Rectal smooth muscle tissue (tissue), 1 donor: ENCODE data around the gene GOLGA6L10.
"Not testable (repeated sequence)": the region's sequence is repeated elsewhere in the genome, so short reads cannot be mapped to it uniquely, and the experiment has no call there.

Experiments
- H3K27ac ChIP-seq: one replicate; pipeline ENCODE4 v1.7.0; 2013; ENCODE audit warnings: low read depth, low read length, inconsistent platforms
- H3K27me3 ChIP-seq: one replicate; pipeline ENCODE4 v1.7.0; 2013; ENCODE audit warnings: low read length; ENCODE audit not compliant: control insufficient read depth, insufficient read depth
- H3K36me3 ChIP-seq: one replicate; pipeline ENCODE4 v1.7.0; 2013; ENCODE audit warnings: low read length; ENCODE audit not compliant: control insufficient read depth, insufficient read depth
- H3K4me1 ChIP-seq: one replicate; pipeline ENCODE4 v1.7.0; 2013; ENCODE audit warnings: low read length; ENCODE audit not compliant: control insufficient read depth, insufficient read depth
- H3K4me3 ChIP-seq: one replicate; pipeline ENCODE4 v1.7.0; 2013; ENCODE audit warnings: low read length
- H3K9ac ChIP-seq: one replicate; pipeline ENCODE4 v1.7.0; 2013; ENCODE audit warnings: low read length

Gene GOLGA6L10

DNA sequence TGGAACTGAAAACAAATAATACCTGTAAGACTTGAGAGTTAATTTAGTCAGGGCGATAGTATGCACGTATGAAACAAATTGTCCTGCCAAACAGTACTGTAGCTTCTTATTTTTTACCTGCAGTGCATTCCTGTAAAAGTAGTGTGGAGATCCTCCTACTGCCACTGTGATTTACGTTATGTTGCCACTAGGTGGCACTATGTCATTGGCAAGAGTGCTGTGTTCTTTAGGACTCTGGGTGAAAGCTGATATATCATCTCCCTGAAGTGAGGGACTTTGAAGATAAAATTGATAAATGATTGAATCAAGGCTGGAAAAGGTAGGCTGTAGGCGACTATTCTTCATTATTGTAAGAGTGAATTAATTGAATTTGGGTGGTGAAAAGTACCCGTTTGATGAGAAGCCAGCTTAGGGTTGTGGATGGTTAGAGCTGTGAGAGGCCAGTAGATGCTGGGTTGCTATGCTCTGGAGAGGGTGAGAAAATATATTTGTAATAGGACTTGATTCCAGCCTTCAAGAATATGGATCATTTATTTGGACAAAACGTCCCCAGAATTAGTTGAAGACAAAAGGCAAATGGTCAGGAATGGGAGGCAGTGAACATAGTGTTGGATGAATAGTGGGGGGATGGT lies 16.5 kb upstream of the GOLGA6L10 start:
- H3K27me3 ChIP-seq, H3K27ac ChIP-seq, H3K4me3 ChIP-seq, H3K4me1 ChIP-seq, H3K36me3 ChIP-seq, H3K9ac ChIP-seq: not testable (repeated sequence)

DNA sequence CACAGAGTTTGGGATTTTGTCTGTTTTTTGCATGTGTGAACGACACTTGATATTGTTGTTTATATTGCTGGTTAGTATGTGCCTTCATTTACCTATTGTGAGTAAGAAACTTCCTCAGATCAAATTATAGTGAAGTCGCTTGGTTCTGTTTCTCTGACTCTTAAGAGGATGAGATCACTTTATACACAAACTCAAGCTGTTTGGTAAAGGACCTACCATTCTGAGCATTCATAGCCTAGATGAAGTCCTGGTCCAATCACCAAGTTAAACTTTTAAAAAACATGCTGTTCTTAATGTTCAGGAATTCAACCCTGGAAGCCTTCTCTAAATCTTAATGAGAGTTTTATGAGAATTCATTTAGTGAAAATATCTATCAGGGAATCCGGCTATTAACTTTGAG lies 15.3 kb upstream of the GOLGA6L10 start:
- not testable (repeated sequence) for H3K27me3 ChIP-seq, H3K4me1 ChIP-seq, H3K36me3 ChIP-seq, H3K27ac ChIP-seq, H3K4me3 ChIP-seq, H3K9ac ChIP-seq

DNA sequence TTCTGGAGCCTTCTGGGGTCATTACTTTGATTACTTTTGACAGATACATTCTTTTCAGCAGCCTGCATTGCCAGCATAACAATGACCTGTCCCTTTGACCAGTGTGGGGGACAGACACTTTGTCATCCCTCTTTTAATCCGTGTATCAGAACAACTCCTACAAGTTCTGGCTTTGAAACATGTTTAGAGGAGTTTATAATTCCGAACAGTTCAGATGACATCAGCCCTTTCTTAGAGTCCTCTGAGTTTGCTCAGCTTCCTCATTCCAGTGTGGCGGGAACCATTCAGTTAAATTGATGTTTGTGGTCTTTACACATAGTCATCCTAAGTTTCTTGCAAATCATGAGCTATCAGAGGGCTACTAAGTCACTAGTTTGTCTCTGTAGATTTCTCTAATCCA lies 13.5 kb upstream of the GOLGA6L10 start:
- not testable (repeated sequence) for H3K4me3 ChIP-seq, H3K36me3 ChIP-seq, H3K27me3 ChIP-seq, H3K27ac ChIP-seq, H3K9ac ChIP-seq, H3K4me1 ChIP-seq

DNA sequence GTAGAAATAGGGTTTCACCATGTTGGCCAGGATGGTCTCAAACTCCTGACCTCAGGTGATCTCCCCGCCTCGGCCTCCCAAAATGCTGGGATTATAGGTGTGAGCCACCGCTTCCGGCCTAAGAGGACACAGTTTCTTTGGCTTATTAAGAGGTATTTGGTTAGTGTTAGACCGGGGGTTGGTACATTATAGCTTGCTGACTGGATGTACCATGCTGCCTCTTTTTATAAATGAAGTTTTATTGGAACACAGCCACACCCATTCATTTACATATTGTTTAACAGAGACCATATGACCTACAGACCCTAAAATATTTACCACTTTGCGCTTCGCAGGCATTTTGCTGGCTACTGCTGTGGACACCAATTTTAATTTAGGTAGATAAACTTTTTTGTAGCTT lies 11.3 kb upstream of the GOLGA6L10 start:
- H3K36me3 ChIP-seq, H3K27ac ChIP-seq, H3K9ac ChIP-seq, H3K4me1 ChIP-seq, H3K27me3 ChIP-seq, H3K4me3 ChIP-seq: not testable (repeated sequence)

DNA sequence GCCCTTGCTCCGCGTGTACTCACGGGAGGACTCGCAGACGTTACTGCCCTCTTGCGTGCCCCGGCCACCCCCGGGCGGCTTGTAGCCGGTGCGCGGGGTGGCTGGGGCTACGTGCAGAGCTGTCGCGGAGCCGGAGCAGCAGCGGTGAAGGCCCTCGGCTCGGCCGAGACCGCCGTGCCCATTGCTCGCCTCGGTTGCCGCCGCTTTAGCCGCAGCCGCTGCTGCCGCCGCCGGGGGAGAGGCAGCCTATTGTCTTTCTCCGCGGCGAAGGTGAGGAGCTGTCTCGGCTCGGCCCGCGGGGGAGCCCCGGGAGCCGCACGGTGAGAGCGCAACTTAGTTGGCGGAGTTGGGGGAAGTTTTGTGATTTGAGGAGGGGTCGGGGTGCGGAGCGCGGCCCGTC lies 5.8 kb upstream of the GOLGA6L10 start:
- H3K36me3 ChIP-seq, H3K27ac ChIP-seq, H3K4me1 ChIP-seq, H3K27me3 ChIP-seq, H3K9ac ChIP-seq, H3K4me3 ChIP-seq: not testable (repeated sequence)

DNA sequence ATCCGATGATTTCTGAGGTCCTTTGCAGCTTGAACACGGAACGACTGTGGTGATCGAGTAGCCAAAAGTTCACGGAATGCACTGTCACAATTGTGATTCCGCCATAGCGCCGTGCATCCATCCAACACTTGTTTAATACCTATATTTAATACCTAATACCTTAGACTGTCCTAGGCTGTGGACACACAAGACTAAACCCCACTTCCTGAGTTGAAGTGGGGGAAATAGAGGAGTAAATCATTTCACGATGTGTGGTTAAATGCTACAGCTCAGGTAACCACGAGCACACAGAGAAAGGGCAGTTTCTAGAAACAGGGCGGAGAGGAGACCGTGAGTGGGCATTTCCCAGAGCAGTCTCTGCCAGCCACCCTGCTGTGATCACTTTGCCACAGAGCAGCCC lies 5.3 kb upstream of the GOLGA6L10 start:
- peak overlapping the region; percentile 66 for H3K4me3 ChIP-seq
- H3K4me1 ChIP-seq, H3K36me3 ChIP-seq, H3K27me3 ChIP-seq, H3K9ac ChIP-seq, H3K27ac ChIP-seq: not testable (repeated sequence)

DNA sequence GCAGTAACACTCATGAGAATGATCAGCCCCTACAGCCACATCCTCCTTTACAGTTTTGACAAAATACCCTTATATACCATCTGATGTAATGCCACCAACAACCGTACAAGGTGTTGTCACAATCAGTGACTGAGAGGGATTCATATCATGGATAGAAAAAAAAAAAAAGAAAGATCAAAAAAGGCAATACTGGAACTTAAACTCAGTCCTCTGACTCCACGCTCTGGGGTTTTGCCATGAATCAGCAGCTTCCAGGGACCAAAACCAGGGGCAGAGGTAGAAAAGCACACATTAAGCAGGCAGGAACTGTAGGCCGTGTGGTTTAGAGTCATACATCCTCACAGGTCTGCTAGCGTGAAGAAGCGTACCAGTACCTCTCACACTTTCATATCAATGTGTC lies 1.6 kb downstream of the GOLGA6L10 start:
- not testable (repeated sequence) for H3K4me3 ChIP-seq, H3K9ac ChIP-seq

DNA sequence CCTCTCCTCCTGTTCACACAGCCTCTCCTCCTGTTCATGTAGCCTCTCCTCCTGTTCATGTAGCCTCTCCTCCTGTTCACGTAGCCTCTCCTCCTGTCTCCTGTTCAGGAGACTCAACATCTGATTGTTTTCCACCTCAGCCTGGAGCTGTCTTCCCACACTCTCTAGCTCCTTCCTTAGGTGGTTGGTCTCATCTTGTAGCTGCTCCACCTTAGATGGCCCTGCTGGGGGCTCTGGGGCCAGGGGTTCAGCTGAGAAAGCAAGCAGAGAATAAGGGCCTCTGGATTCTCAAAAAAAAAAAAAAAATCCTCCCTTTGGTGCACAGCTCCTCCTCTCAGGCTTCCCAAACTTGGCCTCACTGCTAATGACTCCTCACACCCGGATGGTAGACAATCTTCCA lies 4.1 kb downstream of the GOLGA6L10 start:
- not testable (repeated sequence) for H3K9ac ChIP-seq, H3K36me3 ChIP-seq, H3K4me1 ChIP-seq, H3K4me3 ChIP-seq, H3K27ac ChIP-seq, H3K27me3 ChIP-seq

More for the DNA sequence above, 1.6 kb downstream of the GOLGA6L10 start:
- not testable (repeated sequence) for H3K27ac ChIP-seq, H3K27me3 ChIP-seq, H3K4me1 ChIP-seq, H3K36me3 ChIP-seq

DNA sequence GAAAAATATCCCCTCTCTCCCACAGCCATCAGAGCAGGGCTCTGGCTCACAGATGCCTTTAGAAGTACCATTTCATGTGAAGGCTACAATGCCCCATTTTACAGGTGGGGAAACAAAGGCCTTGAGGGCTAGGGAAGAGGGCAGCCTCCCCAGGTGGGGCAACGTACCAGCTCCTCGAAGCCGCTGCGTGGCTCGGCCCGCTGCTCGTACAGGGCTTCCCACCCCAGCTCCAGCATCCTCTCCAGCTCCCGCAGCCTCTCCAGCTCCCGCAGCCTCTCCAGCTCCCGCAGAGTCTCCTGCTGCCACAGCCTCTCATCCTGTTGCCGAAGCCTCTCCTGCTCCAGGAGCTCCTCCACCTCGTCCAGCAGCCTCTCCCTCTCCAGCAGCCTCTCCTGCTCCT lies 4.9 kb downstream of the GOLGA6L10 start:
- not testable (repeated sequence) for H3K9ac ChIP-seq, H3K27me3 ChIP-seq, H3K4me1 ChIP-seq, H3K36me3 ChIP-seq, H3K4me3 ChIP-seq, H3K27ac ChIP-seq

DNA sequence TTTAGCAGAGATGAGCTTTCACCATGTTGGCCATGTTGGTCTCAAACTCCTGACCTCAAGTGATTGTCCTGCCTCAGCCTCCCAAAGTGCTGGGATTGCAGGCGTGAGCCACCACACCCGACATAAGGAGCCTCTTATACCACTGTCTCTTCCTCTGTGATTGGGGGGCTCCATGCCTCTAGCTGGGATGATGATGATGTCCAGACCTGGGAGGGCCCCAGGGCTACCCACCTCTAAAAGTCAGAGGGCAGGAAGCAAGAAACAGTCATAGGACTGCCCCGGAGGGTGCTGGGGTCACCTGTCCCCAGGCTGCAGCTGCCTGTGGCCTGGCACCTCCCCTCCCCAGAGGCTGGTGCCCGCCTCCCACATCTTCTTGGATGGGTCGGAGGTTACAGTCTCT lies 5.4 kb downstream of the GOLGA6L10 start:
- H3K36me3 ChIP-seq, H3K27me3 ChIP-seq, H3K4me1 ChIP-seq: not testable (repeated sequence)

DNA sequence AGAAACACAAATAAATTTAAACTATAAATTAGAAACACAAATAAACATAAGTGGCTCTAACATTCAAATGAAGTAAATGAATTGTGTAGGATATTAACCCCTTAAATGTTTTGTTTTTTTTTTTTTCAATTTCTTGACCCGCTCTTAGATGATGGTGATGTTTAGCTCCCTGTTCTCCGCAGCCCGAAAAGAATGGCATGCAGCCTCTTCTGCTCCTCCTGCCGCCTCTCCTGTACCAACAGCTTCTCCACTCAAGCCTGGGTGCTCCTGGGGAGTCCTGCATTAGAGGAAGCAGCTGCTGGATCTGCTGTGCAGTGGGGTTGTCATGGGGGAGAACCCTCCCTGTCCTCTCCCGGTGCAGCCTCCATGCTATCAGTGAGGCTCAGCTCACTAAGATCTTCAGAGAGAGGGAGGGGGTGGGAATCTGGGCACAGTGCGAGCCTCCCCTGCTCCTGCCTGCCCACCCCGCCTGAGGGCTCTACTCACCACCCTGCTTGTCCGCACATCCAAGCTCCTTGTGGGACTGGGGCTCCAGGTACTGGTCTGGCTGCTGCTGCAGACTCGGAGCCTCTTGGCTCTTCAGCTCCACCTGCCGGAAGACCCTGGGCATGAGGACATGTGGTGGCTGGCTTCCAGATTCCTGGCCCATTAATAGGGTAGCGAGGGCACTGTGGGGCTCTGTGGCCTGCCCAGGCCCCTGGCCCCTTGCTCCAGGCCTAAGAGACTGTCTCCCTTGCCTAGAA lies 6.5 kb downstream of the GOLGA6L10 start:
- not testable (repeated sequence) for H3K4me3 ChIP-seq, H3K4me1 ChIP-seq, H3K36me3 ChIP-seq, H3K27ac ChIP-seq, H3K27me3 ChIP-seq, H3K9ac ChIP-seq

More for the DNA sequence above, 5.4 kb downstream of the GOLGA6L10 start:
- not testable (repeated sequence) for H3K4me3 ChIP-seq, H3K27ac ChIP-seq, H3K9ac ChIP-seq

DNA sequence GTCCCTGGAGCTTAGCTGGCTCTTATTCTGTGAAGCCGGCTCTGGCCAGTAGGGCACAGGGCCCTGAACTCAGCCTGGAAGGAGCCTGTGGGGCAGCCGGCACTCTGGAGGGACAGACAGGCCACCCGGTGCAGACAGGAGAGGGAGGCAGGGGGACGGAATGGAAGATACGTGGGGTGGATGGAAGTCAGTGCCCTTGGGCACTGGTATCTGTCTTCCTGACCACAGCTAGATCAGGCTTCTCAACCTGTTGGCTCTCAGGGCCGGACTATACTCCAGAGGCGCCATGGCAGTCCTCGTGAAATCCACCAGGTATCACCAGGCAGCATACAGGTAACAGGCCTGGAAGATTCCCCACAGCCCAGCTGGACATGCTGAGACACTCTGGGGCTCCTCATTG lies 10.7 kb downstream of the GOLGA6L10 start:
- not testable (repeated sequence) for H3K27me3 ChIP-seq, H3K36me3 ChIP-seq, H3K4me3 ChIP-seq, H3K27ac ChIP-seq, H3K4me1 ChIP-seq, H3K9ac ChIP-seq

DNA sequence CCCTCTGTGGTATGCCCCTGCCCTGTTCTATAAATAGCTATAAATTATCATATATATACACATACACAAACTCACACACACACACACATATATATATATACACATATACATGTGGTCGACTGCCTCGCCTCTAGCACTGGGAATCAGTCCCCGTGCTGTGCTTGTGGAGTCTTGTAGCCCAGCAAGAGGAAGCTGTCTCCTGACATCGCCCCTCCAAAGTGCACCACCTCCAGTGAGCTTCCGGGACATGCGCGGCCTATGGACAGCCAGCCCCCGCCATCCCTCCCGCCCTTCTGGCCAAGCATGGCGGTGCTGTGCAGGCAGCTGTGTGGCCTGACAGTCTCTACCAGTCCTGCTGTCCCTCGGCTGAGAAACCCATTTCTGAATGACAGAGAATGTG lies 11.2 kb downstream of the GOLGA6L10 start:
- not testable (repeated sequence) for H3K4me3 ChIP-seq, H3K27ac ChIP-seq, H3K9ac ChIP-seq, H3K36me3 ChIP-seq, H3K27me3 ChIP-seq, H3K4me1 ChIP-seq
